Endothelial cell of umbilical vein (primary cell): ENCODE results near the gene CACNA1E.

Experiments used
- CTCF ChIP-seq, 2 donors: IDR thresholded peaks; 1 replicate in 1 of 2; 2 replicates in 1 of 2; pipeline ENCODE4 v1.5.1; 2011; ENCODE audit warnings: low read length in 2 of 2, mild to moderate bottlenecking in 2 of 2, moderate library complexity in 2 of 2, control low read depth in 1 of 2, inconsistent platforms in 1 of 2, low read depth in 1 of 2; ENCODE audit not compliant: insufficient read depth in 1 of 2; ENCODE audit errors: extremely low read depth in 1 of 2
- FOS ChIP-seq: IDR thresholded peaks from 2 replicates; pipeline ENCODE4 v1.6.1; 2011; ENCODE audit warnings: mild to moderate bottlenecking, low read length, moderate library complexity, borderline replicate concordance; ENCODE audit not compliant: insufficient read depth

GRCh38 chr1:181846681-181847080 is 363.4 kb downstream of the CACNA1E start:
- TF ChIP-seq FOS, result no peak
- no peak for TF ChIP-seq CTCF (IDR thresholded peaks at IDR 0.05; ENCODE audit: extremely low read depth in 1 of 2, insufficient read depth in 1 of 2, low read depth in 1 of 2, low read length in 2 of 2)
